B cell (primary cell): ENCODE data around the gene NEDD4. TPM values are rescaled to one million over a fixed set of nuclear protein-coding genes. Genes with fewer than 3 reads are reported as not detected.

Source experiments
- ATAC-seq: fragments of 200-7000 bp; cut with Tn5 transposase; one replicate; pipeline ENCODE4 v1.10.0; 2021; ENCODE audit warnings: low read depth, mild to moderate bottlenecking, moderate number of reproducible peaks, moderate library complexity
- CTCF ChIA-PET: fragments of 350-600 bp; sonication (Branson Sonifier 250); formaldehyde crosslinking; loops from one replicate; lab custom pipeline; 2021; ENCODE audit warnings: antibody characterized with exemption, inconsistent platforms; lab: Charles Lee
- POLR2A ChIA-PET: fragments of 350-600 bp; sonication (Branson Sonifier 250); formaldehyde crosslinking; loops from one replicate; lab custom pipeline; 2021; ENCODE audit warnings: antibody characterized with exemption; lab: Charles Lee
- DNase-seq: peaks from one replicate; pipeline ENCODE4 v3.0.0; 2013
- H2AFZ ChIP-seq: 2 replicates; pipeline ENCODE4 v1.6.1; 2012; ENCODE audit warnings: mild to moderate bottlenecking, low read depth, low read length; ENCODE audit not compliant: insufficient read depth, poor library complexity, severe bottlenecking
- H3K27ac ChIP-seq, 2 donors: 1 replicate in 1 of 2; 2 replicates in 1 of 2; pipeline ENCODE4 v1.5.1; 2012 to 2013; ENCODE audit warnings: low read length in 2 of 2, mild to moderate bottlenecking in 2 of 2, moderate library complexity in 1 of 2
- H3K27me3 ChIP-seq, 4 experiments: fragments of 200-600 bp in 1 of 4; sonication (generic) in 1 of 4; replicated peaks in 1 of 4; 1 replicate in 2 of 4; 2 replicates in 2 of 4; pipeline versions ENCODE4 v1.6.1 to v1.7.0; 2013 to 2016; ENCODE audit warnings: low read length in 3 of 4, mild to moderate bottlenecking in 2 of 4, mixed read lengths in 1 of 4, moderate library complexity in 1 of 4; ENCODE audit not compliant: insufficient read depth in 4 of 4, control insufficient read depth in 3 of 4; ENCODE audit errors: control extremely low read depth in 1 of 4
- H3K36me3 ChIP-seq, 2 experiments: replicated peaks in 1 of 2; 1 replicate in 1 of 2; 2 replicates in 1 of 2; pipeline versions ENCODE4 v1.6.1 to v1.7.1; 2013; ENCODE audit warnings: low read length in 1 of 2; ENCODE audit not compliant: insufficient read depth in 2 of 2, control insufficient read depth in 1 of 2; ENCODE audit errors: control extremely low read depth in 1 of 2, extremely low read depth in 1 of 2
- H3K4me1 ChIP-seq, 2 donors: fragments of 200-600 bp in 1 of 2; sonication (generic) in 1 of 2; 1 replicate in 1 of 2; 2 replicates in 1 of 2; pipeline versions ENCODE4 v1.5.1 to v1.6.1; 2013 to 2017; ENCODE audit warnings: low read length in 2 of 2; ENCODE audit not compliant: control insufficient read depth in 2 of 2, insufficient read depth in 2 of 2
- H3K4me2 ChIP-seq: replicated peaks from 2 replicates; pipeline ENCODE3; 2012; ENCODE audit warnings: mild to moderate bottlenecking, low read depth, low read length; ENCODE audit not compliant: poor library complexity, severe bottlenecking
- H3K4me3 ChIP-seq, 5 experiments: fragments of 200-600 bp in 1 of 5; sonication (generic) in 1 of 5; 1 replicate in 3 of 5; 2 replicates in 2 of 5; pipeline versions ENCODE4 v1.5.1 to v1.7.0; 2011 to 2016; ENCODE audit warnings: low read length in 4 of 5, mild to moderate bottlenecking in 4 of 5, low read depth in 2 of 5, control low read depth in 1 of 5, moderate library complexity in 1 of 5; ENCODE audit not compliant: insufficient read depth in 1 of 5; ENCODE audit errors: control extremely low read depth in 1 of 5, extremely low read depth in 1 of 5
- H3K79me2 ChIP-seq: fragments of 200-600 bp; sonication (generic); one replicate; pipeline ENCODE4 v1.6.0; 2016; ENCODE audit warnings: low read length; ENCODE audit not compliant: control insufficient read depth, insufficient read depth
- H3K9ac ChIP-seq: fragments of 200-600 bp; sonication (generic); 2 replicates; pipeline ENCODE4 v1.6.1; 2017; ENCODE audit warnings: mild to moderate bottlenecking, low read length, moderate library complexity
- H3K9me3 ChIP-seq, 3 donors: one replicate each; pipeline versions ENCODE4 v1.6.1 to v1.7.1; 2013; ENCODE audit warnings: low read length in 2 of 3; ENCODE audit not compliant: control insufficient read depth in 2 of 3, insufficient read depth in 1 of 3; ENCODE audit errors: control extremely low read depth in 1 of 3
- H4K20me1 ChIP-seq: 2 replicates; pipeline ENCODE4 v1.6.0; 2012; ENCODE audit warnings: mild to moderate bottlenecking, low read length; ENCODE audit not compliant: insufficient read depth, control insufficient read depth, poor library complexity, severe bottlenecking
- H3K27ac Mint-ChIP-seq: one replicate; pipeline ENCODE4 v1.8.0; 2021; ENCODE audit warnings: mixed read lengths
- H3K27me3 Mint-ChIP-seq: one replicate; pipeline ENCODE4 v1.8.0; 2021; ENCODE audit warnings: mixed read lengths
- H3K4me1 Mint-ChIP-seq: one replicate; pipeline ENCODE4 v1.8.0; 2021; ENCODE audit warnings: mixed read lengths
- H3K4me3 Mint-ChIP-seq: one replicate; pipeline ENCODE4 v1.8.0; 2021; ENCODE audit warnings: mixed read lengths
- H3K9me3 Mint-ChIP-seq: one replicate; pipeline ENCODE4 v1.8.0; 2022; ENCODE audit warnings: mixed read lengths; ENCODE audit not compliant: insufficient read depth
- CTCF ChIP-seq: fragments of 200-600 bp; IDR thresholded peaks from one replicate; pipeline ENCODE4 v1.8.0; 2022; ENCODE audit warnings: antibody characterized with exemption, mild to moderate bottlenecking
- EZH2 ChIP-seq: IDR thresholded peaks from 2 replicates; pipeline ENCODE4 v1.6.1; 2012; ENCODE audit warnings: borderline replicate concordance, low read depth, mild to moderate bottlenecking, moderate library complexity, low read length; ENCODE audit not compliant: insufficient read depth, poor library complexity, severe bottlenecking
- WGBS: methylation state at CpG from one replicate; pipeline ENCODE4 v1.1.5; 2013; ENCODE audit warnings: missing lambda C conversion rate; ENCODE audit not compliant: insufficient coverage; 5-methylcytosine and 5-hydroxymethylcytosine counted together
- intact Hi-C: fragments of 100-400 bp; cut with micrococcal nuclease; formaldehyde crosslinking; loops from one replicate; pipeline ENCODE4 v1.10.0; 2022
- polyA plus RNA-seq: library from polyadenylated mRNA; depleted of rRNA; stranded (reverse); fragments of >200 nt; gene quantifications from 2 replicates; pipeline ENCODE4 v1.2.3, GENCODE V29; 2012
- total RNA-seq, 2 donors: library from RNA; stranded (reverse); fragments of 120-200 nt in 1 of 2; gene quantifications; 1 replicate in 1 of 2; 2 replicates in 1 of 2; pipeline versions ENCODE4 v1.2.3 to v1.2.4, GENCODE V29; 2013 to 2022

Gene NEDD4
- total and polyA plus RNA-seq, 2 donors (not counting 1 experiment from before 2014, with no cell fraction given), result 0.03 to 2.3 TPM

- H3K27me3 ChIP-seq, result no peaks in the 10 kb centered on the region
- Mint-ChIP-seq H3K9me3 (no peaks in the 10 kb centered on the region), H3K4me3 (no peak overlapping the region), H3K4me1 (no peaks in the 10 kb centered on the region), H3K27me3 (no peaks in the 10 kb centered on the region), H3K27ac (no peak overlapping the region)
- intact Hi-C loops, result no loop called here
- WGBS, result 100% methylated on average over 1 of the region's 6 CpGs
- H3K9ac ChIP-seq, result no peak overlapping the region
- ChIA-PET CTCF (interaction anchor here (1.6 kb wide), 1 partner anchor 15 kb away, joined by 6 read pairs; no protein-coding TSS in a partner anchor), POLR2A (no interaction called here)
- no peak overlapping the region for H3K4me2 ChIP-seq
- DNase-seq (no peak), ATAC-seq (no peak)
- H2AFZ ChIP-seq, result no peak overlapping the region
- H3K79me2 ChIP-seq, result no peaks in the 10 kb centered on the region
- no peak for TF ChIP-seq CTCF
- no peak for TF ChIP-seq EZH2
- H3K36me3 ChIP-seq, result no peaks in the 10 kb centered on the region
- H3K27ac ChIP-seq, result no peak overlapping the region
- no peaks in the 10 kb centered on the region for H3K9me3 ChIP-seq
- H3K4me3 ChIP-seq, result no peak overlapping the region
- no peaks in the 10 kb centered on the region for H3K4me1 ChIP-seq
- no peaks in the 10 kb centered on the region for H4K20me1 ChIP-seq
Measured at GRCh38 chr15:55860468-55860867, 132.9 kb downstream of the NEDD4 start.

GRCh38 chr15:55859681-55860080 lies 133.7 kb downstream of the NEDD4 start:
- no peak overlapping the region for H3K4me2 ChIP-seq
- H3K9me3 Mint-ChIP-seq, result no peaks in the 10 kb centered on the region
- no peak for TF ChIP-seq CTCF
- TF ChIP-seq EZH2, result no peak
- no peak overlapping the region for H3K4me3 ChIP-seq
- H3K4me1 Mint-ChIP-seq, result no peaks in the 10 kb centered on the region
- no peaks in the 10 kb centered on the region for H3K36me3 ChIP-seq
- no peaks in the 10 kb centered on the region for H3K27me3 ChIP-seq
- WGBS, result no CpG with 5 or more reads among the region's 1 CpG
- no peaks in the 10 kb centered on the region for H4K20me1 ChIP-seq
- no peak overlapping the region for H3K4me3 Mint-ChIP-seq
- H3K9ac ChIP-seq, result no peak overlapping the region
- no peak overlapping the region for H2AFZ ChIP-seq
- H3K27ac Mint-ChIP-seq, result no peak overlapping the region
- no peaks in the 10 kb centered on the region for H3K79me2 ChIP-seq
- intact Hi-C loops, result no loop called here
- ChIA-PET CTCF (no interaction called here), POLR2A (no interaction called here)
- ATAC-seq (no peak), DNase-seq (no peak)
- H3K27me3 Mint-ChIP-seq, result no peaks in the 10 kb centered on the region
- no peak overlapping the region for H3K27ac ChIP-seq
- no peaks in the 10 kb centered on the region for H3K9me3 ChIP-seq
- no peaks in the 10 kb centered on the region for H3K4me1 ChIP-seq
